ENCODE results near the gene MYOG.
A peak's percentile ranks its signal among the peaks of the same experiment; 100 is the strongest.

MYOG gene

DNA sequence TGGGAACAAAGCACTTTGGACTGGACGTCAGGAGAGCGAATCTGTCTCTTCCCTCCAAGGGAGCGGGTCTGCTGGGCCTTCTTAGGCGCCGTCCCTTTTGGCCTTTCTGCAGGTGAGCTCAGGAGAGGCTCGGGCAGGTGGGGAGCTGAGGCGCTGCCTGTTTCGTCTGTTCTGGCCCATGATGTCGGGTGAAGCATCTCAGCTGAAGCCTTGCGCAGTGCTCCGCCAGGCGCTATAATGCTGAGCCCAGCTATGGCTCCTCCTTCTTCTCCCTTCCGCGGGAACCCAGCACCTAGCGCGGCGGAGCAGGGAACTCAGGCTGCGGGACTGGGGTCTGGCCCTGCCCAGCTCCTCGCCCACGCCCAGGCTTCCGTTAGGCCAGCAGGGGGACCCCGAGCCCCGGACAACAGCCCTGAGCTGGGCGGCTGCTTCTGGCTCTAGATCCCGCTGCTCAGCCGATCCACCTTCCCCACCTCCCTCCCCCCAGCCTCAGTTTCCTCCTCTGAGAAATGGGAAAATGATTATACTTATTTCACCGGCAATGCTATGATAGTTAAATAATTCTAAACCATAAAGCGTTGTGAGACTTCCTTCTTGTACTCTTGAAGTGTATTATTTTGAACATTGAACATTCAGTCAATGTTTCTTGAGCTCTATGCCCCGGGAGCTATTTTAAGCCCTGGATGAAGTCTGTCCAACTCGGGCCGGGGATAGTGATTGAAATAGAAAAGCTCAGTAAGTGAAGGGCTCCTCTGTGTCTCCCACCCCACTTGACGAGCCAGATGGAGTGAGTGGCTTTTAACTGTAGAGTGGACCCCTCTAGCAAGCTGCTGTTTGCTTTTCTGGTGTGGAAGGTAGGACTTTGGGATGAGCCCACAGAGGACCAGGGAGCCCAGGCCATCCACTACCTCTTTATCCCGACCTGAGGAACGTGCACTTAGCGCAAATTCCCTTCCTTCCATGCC, 32.1 kb upstream of the MYOG start:
- DNase-seq, result peak; percentile 13 to 18

DNA sequence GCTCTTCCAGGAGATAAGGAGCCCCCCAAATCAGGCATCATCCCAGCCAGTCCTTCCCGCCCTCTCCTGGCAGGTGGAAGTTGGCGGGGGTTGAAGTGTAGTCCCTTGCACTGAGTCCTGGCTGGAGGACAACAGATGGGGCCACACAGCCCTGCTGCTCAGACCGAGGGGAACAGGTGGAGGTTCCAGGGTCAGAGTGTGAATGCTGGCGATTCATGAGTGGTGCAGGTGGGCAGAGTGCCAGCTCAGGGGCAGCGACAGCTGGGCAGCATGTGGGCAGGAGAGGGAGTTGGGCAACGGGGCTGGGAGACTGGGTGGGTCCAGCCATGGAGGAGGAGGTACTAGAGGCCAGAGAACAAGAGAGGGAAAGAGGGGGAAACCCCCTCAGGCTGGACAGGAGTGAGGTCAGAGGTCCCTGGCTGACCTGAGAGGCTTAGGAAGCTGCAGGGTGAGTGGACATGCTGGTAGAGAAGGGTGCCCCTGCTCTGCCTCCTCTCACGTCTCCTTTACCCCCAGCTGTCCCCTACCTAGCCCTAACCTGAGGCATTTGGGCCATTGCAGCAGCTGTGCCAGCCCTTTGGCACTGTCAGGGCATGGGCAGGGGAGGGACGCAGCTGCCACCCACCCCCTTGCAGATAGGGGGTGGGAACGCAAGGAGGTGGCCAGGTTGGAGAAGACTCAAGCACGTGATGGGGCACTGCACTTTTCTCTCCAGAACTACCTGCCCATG, 30.4 kb upstream of the MYOG start:
- no peak for DNase-seq

DNA sequence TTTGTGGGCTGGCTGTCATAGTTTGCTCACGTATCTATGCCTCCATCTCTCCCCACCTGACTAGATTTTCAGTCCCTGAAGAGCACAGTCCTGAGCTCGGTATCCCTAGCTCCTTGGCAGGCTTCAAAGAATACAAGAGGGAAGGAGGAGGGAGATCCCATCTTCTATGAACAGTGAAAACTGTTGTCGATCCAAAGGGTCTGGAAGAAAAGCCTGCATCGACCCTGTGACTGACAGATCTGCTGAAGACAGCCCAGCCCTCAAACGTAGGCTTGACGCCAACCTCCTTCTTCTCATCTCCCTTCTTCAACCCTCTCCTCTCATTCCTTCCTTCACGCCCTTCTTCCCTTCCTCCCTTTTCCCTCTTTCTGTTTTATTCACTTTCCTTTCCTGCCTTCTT, 28.4 kb upstream of the MYOG start:
- DNase-seq, result no peak

DNA sequence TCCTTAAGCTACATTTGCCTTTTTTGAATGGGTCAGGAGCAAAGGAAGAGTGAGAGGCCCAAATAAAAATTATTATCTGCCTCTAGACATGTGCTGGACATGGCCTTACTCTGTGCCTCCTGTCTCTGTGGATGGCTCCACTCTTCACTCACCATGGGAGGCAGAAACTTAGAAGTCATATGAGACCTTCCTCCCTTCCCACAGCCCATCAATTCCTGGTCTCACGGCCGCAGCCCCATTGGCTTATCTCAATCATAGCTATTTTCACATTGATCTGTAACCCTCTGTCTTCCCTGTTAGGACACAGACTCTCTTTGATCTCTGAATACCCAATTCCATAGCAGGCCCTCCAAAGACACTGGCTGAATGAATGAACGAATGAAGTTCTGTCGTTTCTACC, 27.5 kb upstream of the MYOG start:
- no peak for DNase-seq

DNA sequence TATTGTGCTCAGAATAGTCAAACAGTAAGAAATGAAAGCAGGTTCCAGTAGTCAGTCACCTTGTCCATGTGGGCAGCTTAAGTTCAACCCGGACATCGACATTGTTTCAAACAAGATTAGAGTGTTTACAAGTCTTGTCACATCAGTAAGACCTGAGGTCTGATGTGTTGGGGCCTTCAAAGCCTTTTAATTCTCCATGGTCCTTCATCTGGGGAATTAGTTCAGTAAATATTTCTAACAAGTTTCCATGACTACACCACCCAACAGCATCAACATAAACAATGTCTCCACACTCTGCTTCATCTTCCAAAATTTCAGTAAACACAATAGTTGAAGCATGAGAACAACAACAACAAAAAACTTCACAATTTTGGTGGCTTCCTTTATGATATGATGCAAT, 26.7 kb upstream of the MYOG start:
- DNase-seq, result no peak

DNA sequence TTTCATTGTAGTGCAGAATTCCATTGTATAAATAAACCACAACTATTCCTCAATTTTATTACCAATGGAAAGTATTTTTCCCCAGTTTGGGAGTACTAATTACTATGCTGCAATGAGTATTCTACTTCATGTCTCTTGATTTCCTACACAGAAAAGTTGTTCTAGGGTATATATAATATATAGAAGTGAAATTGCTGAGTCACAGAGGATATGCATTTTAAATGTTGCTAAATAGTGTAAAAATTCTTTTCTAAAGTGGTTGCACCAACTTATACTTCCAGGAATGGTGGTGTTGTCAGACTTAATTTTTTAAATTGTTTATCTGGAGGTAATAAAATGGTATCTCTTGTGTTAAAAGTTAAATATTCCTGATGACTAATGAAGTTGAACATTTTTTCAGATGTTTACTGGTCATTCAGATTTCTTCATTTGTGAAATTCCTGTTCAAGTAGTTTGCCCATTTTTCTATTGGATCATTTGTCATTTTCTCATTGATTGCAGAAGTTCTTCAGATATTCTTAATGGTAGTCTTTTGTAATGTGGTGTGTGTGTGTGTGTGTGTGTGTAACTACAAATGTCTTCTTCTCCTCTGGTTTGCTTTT, 19.1 kb upstream of the MYOG start:
- DNase-seq, result no peak

DNA sequence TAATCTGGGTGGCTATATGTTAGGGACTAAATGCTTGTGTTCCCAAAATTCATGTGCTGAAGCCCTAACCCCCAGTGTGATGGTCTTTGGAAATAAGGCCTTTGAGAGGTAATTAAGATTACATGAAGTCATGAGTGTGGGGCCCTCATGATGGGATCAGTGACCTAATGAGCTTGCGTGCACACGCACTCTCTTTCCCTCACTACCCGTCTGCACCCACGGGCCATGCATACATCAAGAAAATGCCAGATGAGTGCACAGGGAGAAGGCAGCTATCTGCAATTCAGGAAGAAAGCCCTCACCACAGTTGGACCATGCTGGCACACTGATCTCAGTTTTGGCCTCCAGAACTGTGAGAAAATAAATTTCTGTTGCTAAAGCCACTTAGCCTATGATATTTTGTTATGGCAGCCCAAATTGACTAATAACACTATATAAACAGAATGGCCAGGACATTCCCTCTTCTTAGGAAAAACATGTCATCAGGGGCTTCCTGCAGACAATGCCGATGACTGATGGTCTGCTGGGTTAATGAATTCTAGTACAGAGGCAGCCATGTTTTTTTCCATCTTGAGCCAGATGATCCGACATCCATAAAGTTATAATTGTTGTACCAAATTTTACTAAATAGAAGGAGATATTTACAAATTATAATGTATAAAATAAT, 18.1 kb upstream of the MYOG start:
- DNase-seq, result no peak

DNA sequence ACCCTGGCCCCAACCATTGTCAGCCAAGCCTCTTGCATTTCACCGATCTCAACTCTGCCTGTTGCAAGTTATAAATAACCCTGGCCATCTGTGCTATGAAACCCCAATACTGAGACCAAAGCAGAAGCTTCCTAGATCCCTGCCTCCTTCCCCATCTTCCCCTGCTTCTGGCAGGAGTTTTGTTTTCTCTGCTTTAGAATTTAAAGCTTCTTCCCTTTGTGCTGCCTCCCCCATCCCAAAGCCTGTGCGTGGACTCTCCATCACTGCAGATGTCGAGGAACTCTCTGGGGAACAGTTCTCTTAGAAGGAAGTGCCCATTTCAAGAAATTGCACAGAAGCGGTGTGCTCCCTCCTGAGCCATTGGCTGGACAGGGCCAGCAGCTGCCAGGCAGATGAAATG, 17.4 kb upstream of the MYOG start:
- no peak for DNase-seq

DNA sequence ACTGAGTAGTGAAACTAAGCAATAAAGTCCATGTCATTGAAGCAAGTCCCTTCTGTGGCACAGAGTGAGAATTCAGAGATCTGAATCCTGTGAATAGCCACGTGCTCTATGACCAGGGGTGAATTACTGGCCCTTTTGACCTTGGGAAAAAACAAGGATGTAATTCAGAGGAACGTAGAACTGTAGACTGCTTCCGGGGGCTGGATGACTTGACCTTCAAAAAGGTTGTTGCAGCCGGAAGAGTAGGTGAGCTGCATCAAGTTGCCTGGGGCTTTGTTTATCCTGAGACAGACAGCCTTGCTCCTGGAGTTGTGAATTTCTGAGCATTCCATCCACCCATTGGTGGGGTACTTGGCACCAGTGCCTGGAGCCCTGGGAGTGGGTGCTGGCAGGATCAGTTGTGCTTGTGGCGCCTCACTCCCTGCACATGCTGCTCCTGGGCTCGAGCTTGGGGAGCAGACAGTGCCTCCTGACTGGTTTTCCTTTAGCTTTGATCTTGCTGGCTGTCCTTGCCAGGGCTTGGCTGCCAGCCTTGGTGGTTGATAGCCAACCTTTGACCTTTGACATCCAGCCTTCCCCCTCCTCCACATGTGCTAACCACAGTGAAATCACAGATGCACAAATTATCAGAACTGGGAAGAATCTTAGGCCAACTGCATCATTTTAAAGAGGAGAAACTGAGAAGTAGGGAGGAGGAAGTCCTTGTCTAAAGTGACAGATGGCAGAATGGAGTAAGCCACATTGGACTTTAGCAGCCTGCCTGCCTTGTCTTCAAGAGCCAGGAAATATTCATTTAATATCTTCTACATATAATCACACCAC, 16.2 kb upstream of the MYOG start:
- DNase-seq, result no peak

DNA sequence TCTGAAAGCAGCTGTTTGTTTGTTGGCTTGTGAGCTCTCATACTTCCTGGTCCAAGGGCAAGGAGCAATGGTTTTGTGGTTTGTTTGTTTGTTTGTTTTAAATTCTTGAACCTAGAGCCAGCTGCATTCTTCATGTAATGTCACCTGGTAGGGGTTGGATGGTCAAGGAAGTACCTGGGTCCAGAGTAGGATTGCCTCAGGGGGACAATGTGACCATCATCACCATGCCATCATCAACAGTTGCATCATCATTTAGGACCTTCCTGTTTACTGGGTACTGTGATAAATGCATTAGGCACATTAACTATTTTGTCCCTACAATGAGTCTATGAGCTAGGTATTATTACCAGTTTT, 14.7 kb upstream of the MYOG start:
- DNase-seq, result no peak

DNA sequence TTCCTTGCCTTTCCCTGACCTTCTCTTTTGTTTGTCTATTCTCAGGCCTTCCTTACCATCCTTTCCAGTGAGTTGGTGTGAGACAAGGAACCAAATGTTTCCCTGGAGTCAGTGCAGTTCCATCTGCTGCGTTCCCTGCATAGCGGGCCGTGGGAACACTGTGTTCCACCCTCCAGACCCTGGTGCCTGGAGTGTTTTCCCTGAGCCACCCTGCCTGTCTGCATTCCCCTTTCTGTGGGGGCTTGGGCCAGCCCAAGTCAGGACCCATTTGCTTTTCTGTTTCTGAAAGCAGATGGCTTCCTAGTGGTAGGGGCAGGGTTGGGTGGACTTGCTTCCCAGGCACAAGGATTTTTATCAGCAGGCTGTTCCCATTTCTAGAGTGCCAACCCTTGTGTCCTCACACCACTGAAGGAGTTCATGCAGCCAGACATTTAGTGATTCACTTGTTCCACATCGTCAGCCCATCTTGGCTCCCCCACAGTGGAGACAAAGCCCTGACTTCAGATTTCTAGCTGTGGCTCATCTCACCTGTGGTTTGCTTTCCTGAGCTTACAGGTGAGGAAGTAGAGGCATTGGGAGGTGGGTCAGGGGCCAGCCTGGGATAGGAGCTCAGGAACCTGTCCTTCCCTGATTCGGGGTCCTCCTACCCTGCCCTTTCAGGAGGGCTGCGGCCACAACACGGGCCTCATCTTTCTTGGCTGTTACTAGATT, 14.1 kb upstream of the MYOG start:
- no peak for DNase-seq

DNA sequence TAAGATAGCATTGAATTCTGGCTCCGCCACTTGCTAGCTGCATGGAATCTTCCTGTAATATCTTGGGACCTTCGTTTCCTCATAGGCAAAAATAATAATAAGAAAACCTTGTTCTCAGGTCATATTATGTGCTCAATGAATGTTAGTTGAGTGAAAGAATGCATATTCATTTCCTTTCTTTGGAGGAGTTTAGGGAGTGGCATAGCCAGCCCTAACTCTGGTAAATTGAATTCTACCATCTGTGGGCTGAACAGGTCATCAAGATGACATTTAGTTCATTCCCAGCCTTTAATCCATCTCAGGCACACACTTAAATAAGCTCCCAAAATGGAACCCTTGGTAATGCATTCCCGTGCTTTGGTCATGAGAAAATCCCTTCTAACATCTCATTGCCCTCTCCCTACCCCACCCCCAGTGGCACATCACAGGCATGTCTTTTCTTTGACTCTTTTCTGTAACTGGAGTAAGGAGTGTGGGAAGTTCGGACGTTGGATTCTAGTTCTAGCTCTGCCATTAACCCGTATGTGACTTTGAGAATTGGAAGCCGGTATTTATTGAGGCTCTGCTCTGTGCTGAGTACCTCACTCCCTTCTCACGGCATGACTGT, 13.2 kb upstream of the MYOG start:
- DNase-seq, result no peak

DNA sequence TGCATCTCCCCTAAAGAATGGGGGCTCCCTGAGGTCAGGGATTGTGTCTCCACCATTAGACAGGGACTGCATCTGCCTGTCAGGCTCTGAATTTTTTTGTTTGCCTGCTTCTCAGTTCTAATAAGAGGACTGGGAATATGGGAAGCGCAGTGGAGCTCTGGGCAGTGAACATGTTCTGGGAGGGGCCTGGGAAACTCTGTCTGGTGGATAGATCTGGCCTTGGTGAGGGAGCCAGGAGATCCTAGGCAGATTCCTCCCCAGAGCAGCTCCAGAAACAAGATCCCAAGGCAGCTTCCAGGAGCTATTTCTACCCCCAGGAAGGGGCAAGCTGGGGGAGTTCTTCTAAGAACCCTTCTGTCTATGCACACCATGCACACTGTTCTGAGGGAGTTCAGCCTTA, 12.6 kb upstream of the MYOG start:
- DNase-seq, result no peak

DNA sequence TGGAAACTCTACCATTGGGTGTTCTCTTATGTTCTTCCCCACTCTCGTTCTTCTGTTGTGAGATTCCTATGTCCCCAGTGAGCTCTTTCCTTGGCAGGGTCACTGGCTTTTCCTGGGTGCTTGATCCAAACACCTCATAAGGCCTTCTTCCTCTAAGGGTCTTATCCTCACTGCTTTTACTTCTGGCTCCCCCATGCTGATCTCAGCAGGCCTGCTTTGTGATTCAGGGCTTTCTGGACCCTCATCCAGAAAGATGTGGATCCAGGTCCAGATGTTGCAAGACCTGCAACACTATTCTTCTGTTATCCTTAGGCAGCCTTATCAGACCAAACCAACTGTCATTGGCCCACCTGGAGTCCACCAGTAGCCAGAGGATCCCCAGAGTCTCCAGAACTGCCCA, 11.2 kb upstream of the MYOG start:
- DNase-seq, result no peak

DNA sequence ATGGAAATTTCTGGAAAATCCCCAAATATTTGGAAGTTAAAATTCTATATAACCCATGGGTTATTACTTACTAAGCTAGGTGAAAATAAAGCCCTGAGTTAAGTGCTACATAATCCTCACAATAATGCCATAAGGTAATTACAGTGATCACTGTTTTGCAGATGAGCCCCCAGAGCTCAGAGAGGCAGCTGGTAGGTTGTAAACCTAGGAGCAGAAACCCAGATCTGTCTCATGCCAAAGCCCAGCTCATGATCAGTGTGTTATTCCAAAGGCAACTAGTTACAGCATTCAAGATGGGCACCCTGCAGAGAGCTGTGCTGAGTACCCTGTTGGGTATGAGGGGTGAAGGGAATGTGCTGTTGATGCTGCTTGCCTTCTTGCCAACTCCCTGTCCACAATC, 10.8 kb upstream of the MYOG start:
- no peak for DNase-seq

DNA sequence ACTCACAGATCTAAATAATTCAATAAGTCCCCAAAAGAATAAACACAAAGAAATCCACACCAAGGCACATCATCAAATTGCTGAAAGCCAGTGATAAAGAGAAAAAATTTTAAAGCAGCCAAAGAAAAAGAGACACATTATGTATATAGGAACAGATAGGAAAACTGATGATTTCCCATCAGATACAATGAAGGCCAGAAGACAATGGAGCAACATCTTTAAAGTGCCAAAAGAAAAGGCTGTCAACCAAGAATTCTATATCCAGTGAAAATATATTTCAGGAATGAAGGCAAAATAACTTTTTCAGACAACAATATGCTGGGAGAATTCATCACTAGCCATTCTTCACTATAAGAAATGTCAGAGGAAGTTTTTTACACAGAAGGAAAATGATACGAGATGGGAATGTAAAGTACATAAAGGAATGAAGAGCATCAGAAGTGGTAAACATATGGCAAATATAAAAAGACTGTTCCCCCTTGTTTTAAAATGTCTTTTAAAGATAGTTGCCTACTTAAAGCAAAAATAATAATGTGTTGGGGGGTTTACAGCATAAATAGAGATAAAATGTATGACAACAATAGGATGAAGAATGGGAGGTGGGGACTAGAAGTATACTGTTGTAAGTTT, 9.4 kb upstream of the MYOG start:
- no peak for DNase-seq

DNA sequence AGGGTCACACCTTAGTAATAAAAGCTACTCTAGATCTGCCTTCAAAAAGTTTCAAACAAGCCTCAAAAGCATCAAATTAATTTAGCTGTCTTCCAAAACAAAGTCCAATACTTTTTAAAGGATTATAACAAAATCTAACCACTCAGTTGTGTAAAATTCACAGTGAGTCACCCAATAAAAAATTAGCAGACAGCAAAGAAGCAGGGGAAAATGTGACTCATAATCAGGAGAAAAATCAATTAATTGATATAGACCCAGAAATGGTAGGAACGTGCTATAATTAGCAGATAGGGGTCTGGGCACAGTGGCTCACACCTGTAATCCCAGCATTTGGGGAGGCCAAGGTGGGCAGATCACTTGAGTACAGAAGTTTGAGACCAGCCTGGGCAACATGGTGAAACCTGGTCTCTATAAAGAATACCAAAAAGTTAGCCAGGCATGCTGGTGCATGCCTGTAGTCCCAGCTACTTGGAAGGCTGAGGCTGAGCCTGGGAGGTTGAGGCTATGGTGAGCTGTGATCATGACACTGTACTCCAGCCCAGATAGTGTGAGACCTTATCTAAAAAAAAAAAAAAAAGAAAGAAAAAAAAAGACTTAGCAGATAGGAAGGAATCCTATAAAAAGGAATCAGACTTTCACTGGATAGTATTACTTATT, 8.1 kb upstream of the MYOG start:
- no peak for DNase-seq

DNA sequence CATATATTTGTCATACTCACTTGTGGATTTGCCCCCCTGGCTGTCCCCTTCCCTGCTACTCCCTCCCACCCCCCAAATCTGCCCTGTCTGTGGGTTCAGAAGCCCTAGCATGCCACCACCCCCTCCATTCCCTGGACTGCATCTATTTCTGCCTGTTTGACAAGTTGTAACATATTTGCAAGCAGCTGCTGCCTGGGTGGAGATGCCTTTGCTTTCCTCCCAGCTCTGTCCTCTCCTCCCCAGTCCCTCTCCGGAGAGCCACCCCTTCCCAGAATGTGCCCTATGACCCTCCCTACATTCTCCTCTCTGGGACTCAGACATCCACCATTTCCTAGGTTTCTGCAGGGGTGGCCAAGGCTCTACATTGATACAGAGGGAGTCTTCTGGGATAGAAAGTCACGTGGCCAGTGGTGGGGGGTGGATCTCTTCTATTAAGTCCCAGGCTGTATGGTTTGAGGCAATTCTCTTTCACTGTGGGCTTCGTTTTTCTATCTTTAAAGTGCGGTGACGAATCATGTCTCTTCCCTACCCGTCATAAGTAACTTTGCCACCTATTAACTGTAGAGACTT, 6.0 kb upstream of the MYOG start:
- DNase-seq, result no peak

DNA sequence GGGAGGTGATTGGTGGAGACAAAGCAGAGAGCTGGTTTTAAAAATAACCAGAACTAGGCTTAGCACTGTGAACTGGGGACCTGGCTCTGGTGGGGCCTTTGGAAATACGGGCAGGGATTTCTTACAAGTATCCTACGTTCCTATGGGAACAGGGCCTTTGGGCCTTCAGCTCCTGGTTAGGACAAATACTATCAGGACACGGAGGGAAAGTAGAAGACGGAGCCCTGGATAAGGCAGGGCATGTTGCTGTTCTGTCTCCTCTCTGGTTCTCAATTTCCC, 5.3 kb upstream of the MYOG start:
- DNase-seq, result no peak

Measured in bone marrow (tissue), 2 donors.